Upper lobe of left lung (tissue), 6 donors: ENCODE measurements around the gene ATMIN. TPM values are rescaled to one million over a fixed set of nuclear protein-coding genes. Genes with fewer than 3 reads are reported as not detected.

ENCODE experiments used
- ATAC-seq, 2 donors: fragments of 200-7000 bp; cut with Tn5 transposase; one replicate each; pipeline ENCODE4 v1.9.1; 2022; ENCODE audit warnings: mild to moderate bottlenecking in 2 of 2, moderate library complexity in 2 of 2; ENCODE audit not compliant: low FRiP score in 2 of 2
- DNase-seq, 2 donors: peaks; one replicate each; pipeline ENCODE4 v3.0.0-alpha.2; 2019 to 2020
- H3K27ac ChIP-seq, 4 donors: fragments of 200-600 bp; sonication (generic); one replicate each; pipeline ENCODE4 v1.5.1; 2016 to 2019
- H3K27me3 ChIP-seq, 4 donors: fragments of 200-600 bp; sonication (generic); one replicate each; pipeline ENCODE4 v1.5.1; 2017 to 2019
- H3K36me3 ChIP-seq, 4 donors: fragments of 200-600 bp; sonication (generic); one replicate each; pipeline ENCODE4 v1.5.1; 2016 to 2019
- H3K4me1 ChIP-seq, 4 donors: fragments of 200-600 bp; sonication (generic); one replicate each; pipeline ENCODE4 v1.5.1; 2018 to 2019
- H3K4me3 ChIP-seq, 4 donors: fragments of 200-600 bp; sonication (generic); one replicate each; pipeline ENCODE4 v1.5.1; 2017 to 2019; ENCODE audit warnings: mild to moderate bottlenecking in 2 of 4, moderate library complexity in 1 of 4
- H3K9me3 ChIP-seq, 4 donors: fragments of 200-600 bp; sonication (generic); one replicate each; pipeline ENCODE4 v1.5.1; 2018 to 2019
- CTCF ChIP-seq, 6 experiments: fragments of 450-650 bp in 4 of 6; fragments of 200-600 bp in 2 of 6; sonication (generic) in 2 of 6; IDR thresholded peaks; one replicate each; pipeline ENCODE4 v1.5.1; 2016 to 2019; ENCODE audit warnings: antibody characterized with exemption in 6 of 6
- EP300 ChIP-seq, 4 donors: sonication (generic); formaldehyde crosslinking; IDR thresholded peaks; one replicate each; pipeline ENCODE4 v1.5.1; 2017; ENCODE audit warnings: antibody characterized with exemption in 4 of 4, control low read depth in 2 of 4
- POLR2A ChIP-seq, 4 donors: fragments of 450-650 bp; IDR thresholded peaks; one replicate each; pipeline ENCODE4 v1.5.1; 2016 to 2017; ENCODE audit warnings: antibody characterized with exemption in 4 of 4, mild to moderate bottlenecking in 2 of 4
- POLR2AphosphoS5 ChIP-seq, 2 donors: sonication (generic); formaldehyde crosslinking; IDR thresholded peaks; one replicate each; pipeline ENCODE4 v1.5.1; 2017; ENCODE audit warnings: antibody characterized with exemption in 2 of 2
- WGBS, 2 donors: methylation state at CpG; one replicate each; pipeline ENCODE4 v1.1.5; 2017 to 2018; 5-methylcytosine and 5-hydroxymethylcytosine counted together
- total RNA-seq, 6 donors: library from RNA; depleted of rRNA in 4 of 6; stranded (reverse); fragments of >200 nt in 4 of 6; gene quantifications; one replicate each; pipeline versions ENCODE4 v1.1.0 to v1.2.1, GENCODE V29; 2016 to 2021
- donor health status: DM: no; HTN: no; CAD: no; lungs with moderate emphysema.
- donor health status: DM: no; HTN: yes; CAD: no; lungs with severe emphysema.

ATMIN gene
- total RNA-seq, 6 donors from 2014 or later: 8.9 to 30.7 (median 23.4) TPM

- H3K36me3 ChIP-seq: no peaks in the 10 kb centered on the region
- WGBS, 2 donors: 1% methylated on average over 25 to 27 of the region's 27 CpGs
- peaks cover 4 to 14% (median 8%) of the 10 kb centered on the region in 4 donors for H3K4me1 ChIP-seq
- TF ChIP-seq POLR2AphosphoS5 (IDR thresholded peaks at IDR 0.05) (no peak), POLR2A (IDR thresholded peaks at IDR 0.05) (no peak), CTCF (IDR thresholded peaks at IDR 0.05) (no peak), EP300 (IDR thresholded peaks at IDR 0.05) (no peak)
- ATAC-seq: peak; percentile 95 to 96
- peak in 1 of 2 donors; percentile 89 for DNase-seq
- H3K9me3 ChIP-seq: no peaks in the 10 kb centered on the region
- peak overlapping the region; percentile 58 to 97 (median 72) for H3K4me3 ChIP-seq
- no peaks in the 10 kb centered on the region for H3K27me3 ChIP-seq
- peak overlapping the region; percentile 91 to 96 (median 94) for H3K27ac ChIP-seq
Measured at GRCh38 chr16:81076566-81077075, 41.0 kb downstream of the ATMIN start.

DNA sequence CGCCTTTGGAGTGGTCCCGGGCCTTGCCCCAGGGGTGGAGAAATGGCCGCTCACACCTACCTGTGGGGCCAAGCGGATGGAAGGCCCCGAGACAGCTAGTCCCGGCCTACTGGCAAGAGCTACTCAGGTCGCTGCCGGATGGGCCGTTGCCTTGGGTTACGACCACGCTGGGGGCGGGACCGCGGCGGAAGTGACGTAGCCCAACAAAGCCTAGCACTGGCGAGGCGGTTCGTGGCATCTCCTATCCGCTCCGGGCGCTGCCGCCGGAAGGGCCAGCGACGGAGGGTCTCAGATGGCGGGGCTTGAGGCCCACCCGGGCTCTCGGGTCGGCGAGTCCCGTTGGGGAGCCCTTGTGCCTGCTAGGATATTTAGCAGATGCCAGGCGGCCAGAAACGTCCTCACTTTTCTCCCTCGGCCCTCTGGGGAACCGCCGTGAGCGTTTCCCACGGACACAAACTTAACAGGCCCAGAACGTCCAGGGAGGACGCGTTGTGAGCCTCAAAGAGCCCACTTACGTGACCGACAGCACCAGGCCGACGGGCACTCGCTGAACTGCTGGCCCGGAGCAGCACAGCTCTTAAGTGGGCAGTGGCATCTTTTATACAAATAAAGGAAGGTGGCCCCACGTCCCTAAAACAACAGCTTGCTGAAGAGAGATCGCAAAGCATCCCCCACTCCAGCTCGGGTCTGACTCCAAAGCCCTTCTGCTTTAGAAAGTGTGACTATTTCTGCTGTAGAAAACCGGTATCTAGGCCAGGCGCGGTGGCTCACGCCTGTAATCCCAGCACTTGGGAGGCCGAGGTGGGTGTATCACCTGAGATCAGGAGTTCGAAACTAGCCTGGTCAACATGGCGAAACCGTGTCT lies 41.7 kb downstream of the ATMIN start, which contains the start of gene C16orf46:
C16orf46 (minus strand) TSS at position 163 of the 865 bp plus-strand sequence. CDS start 13,283 bp downstream, outside the sequence.
- peak; percentile 99 for ATAC-seq
- H3K36me3 ChIP-seq: no peaks in the 10 kb centered on the region
- peak within 1 kb of the TSS; percentile 91 to 96 (median 94) for H3K27ac ChIP-seq
- H3K4me1 ChIP-seq: peaks cover 4 to 14% (median 8%) of the 10 kb centered on the region in 4 donors
- H3K4me3 ChIP-seq: peak within 1 kb of the TSS; percentile 58 to 97 (median 72)
- 13 to 44% methylated on average over 13 to 51 of the region's 59 CpGs for WGBS, 2 donors
- H3K9me3 ChIP-seq: no peaks in the 10 kb centered on the region
- DNase-seq: peak; percentile 98 to 100
- no peaks in the 10 kb centered on the region for H3K27me3 ChIP-seq
- peak in 1 of 4 donors; percentile 60 for TF ChIP-seq EP300 (IDR thresholded peaks at IDR 0.05)
- TF ChIP-seq POLR2A (IDR thresholded peaks at IDR 0.05): peak in 3 of 4 donors; percentile 66 to 90 (median 89)
- peak; percentile 93 to 95 for TF ChIP-seq POLR2AphosphoS5 (IDR thresholded peaks at IDR 0.05)
- peak in 1 of 6 experiments; percentile 8 for TF ChIP-seq CTCF (IDR thresholded peaks at IDR 0.05)

GRCh38 chr16:81080233-81080632 lies 44.6 kb downstream of the ATMIN start:
- H3K9me3 ChIP-seq: no peaks in the 10 kb centered on the region
- ATAC-seq: no peak
- H3K4me1 ChIP-seq: peaks cover 4 to 14% (median 8%) of the 10 kb centered on the region in 4 donors
- no peak for DNase-seq
- H3K27ac ChIP-seq: no peak overlapping the region
- H3K27me3 ChIP-seq: no peaks in the 10 kb centered on the region
- no peak overlapping the region for H3K4me3 ChIP-seq
- 92 to 95% methylated on average over 1 of the region's 1 CpG for WGBS, 2 donors
- no peak for TF ChIP-seq POLR2A (IDR thresholded peaks at IDR 0.05)
- no peak for TF ChIP-seq CTCF (IDR thresholded peaks at IDR 0.05)
- no peak for TF ChIP-seq EP300 (IDR thresholded peaks at IDR 0.05)
- TF ChIP-seq POLR2AphosphoS5 (IDR thresholded peaks at IDR 0.05): no peak
- H3K36me3 ChIP-seq: no peaks in the 10 kb centered on the region

GRCh38 chr16:81081014-81081413 lies 45.4 kb downstream of the ATMIN start:
- WGBS, 2 donors: 96 to 97% methylated on average over 4 of the region's 4 CpGs

More at GRCh38 chr16:81081014-81081413, 45.4 kb downstream of the ATMIN start:
- DNase-seq: no peak
- Histone ChIP-seq H3K36me3 (no peaks in the 10 kb centered on the region), H3K27me3 (no peaks in the 10 kb centered on the region), H3K4me3 (no peak overlapping the region), H3K4me1 (peaks cover 4 to 12% (median 8%) of the 10 kb centered on the region in 4 donors), H3K9me3 (no peaks in the 10 kb centered on the region), H3K27ac (no peak overlapping the region)
- no peak for ATAC-seq
- no peak for TF ChIP-seq EP300 (IDR thresholded peaks at IDR 0.05)
- no peak for TF ChIP-seq POLR2AphosphoS5 (IDR thresholded peaks at IDR 0.05)
- no peak for TF ChIP-seq POLR2A (IDR thresholded peaks at IDR 0.05)
- TF ChIP-seq CTCF (IDR thresholded peaks at IDR 0.05): no peak
